Measurements from ENCODE around the gene DOHH. TPM values are rescaled to one million over a fixed set of nuclear protein-coding genes. Genes with fewer than 3 reads are reported as not detected.

The DOHH gene
- total and polyA plus RNA-seq, 9 of the 15 experiments (the other 6 are each of a cell fraction or from before 2014, with no cell fraction given), result 0.14 to 47.2 (median 5.1) TPM

DNA sequence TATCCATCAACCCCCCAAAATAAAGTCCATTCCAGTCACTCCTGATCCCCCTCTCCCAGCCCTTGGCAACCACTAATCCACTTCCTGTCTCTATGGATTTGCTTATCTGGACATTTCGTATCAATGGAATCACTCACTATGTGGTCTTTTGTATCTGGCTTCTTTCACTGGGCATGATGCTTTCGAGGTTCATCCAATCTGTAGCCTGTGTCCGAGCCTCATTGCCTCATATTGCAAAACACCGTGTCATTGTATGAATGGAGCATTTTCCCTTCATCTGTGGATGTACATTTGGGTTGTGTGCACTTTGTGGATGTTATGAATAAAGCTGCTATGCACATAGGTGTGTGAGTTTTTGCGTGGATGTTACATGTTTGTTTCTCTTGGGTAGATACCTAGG, 4.3 kb upstream of the DOHH start:
- Histone ChIP-seq H3K4me1 (replicated peaks in 1 of 2; ENCODE audit: control insufficient read depth in 2 of 2, insufficient read depth in 2 of 2, low read length in 2 of 2) (peaks cover 27 to 62% of the 10 kb centered on the region in 2 experiments; a peak in 4 of 5 replicates), H4K20me1 (replicated peaks; ENCODE audit: control insufficient read depth, insufficient read depth, low read length) (peaks cover 21% of the 10 kb centered on the region), H3K79me2 (ENCODE audit: control insufficient read depth, insufficient read depth, low read length) (peaks cover 48% of the 10 kb centered on the region), H3K4me3 (no peak overlapping the region), H2AFZ (ENCODE audit: low read depth, low read length) (peak overlapping the region; percentile 73; the same call in 1 of the 2 replicates), H3K27ac (ENCODE audit: extremely low read depth, low read depth, low read length) (0 out of 3 replicates have a peak overlapping the region, but pooled peaks have one; percentile 38), H3K36me3 (ENCODE audit: control insufficient read depth, insufficient read depth, low read length) (peaks cover 15% of the 10 kb centered on the region; the same call in 2 of the 3 replicates), H3K9me3 (replicated peaks; ENCODE audit: control insufficient read depth, insufficient read depth, low read depth, low read length) (no peaks in the 10 kb centered on the region), H3K4me2 (ENCODE audit: insufficient read depth, low read length) (peak overlapping the region; percentile 14; the same call in 1 of the 2 replicates), H3K9ac (ENCODE audit: insufficient read depth in 1 of 2, low read depth in 2 of 2, low read length in 2 of 2) (no peak overlapping the region), H3K27me3 (ENCODE audit: control insufficient read depth in 2 of 2, insufficient read depth in 2 of 2, low read length in 2 of 2) (no peaks in the 10 kb centered on the region), H3K9me1 (ENCODE audit: control insufficient read depth, insufficient read depth, low read length) (peaks cover 9% of the 10 kb centered on the region)
- no peak for FAIRE-seq
- 52% methylated on average over 5 of the region's 5 CpGs for WGBS (ENCODE audit: insufficient coverage, low coverage, missing lambda C conversion rate)
- no peak for DNase-seq (ENCODE audit: extremely low read depth in 1 of 4, low spot score in 3 of 4)
- ChIA-PET POLR2A (no interaction called here), CTCF (ENCODE audit: low intra/inter-chr PET ratio) (no interaction called here)
- in situ Hi-C loops (cut with MboI) (no loop called here), intact Hi-C loops (cut with micrococcal nuclease) (loop anchor here (1.0 kb wide), 1 partner anchor 16 kb away; no protein-coding TSS in a partner anchor)
- no peak for ATAC-seq
- TF ChIP-seq SPI1 (IDR thresholded peaks at IDR 0.05; ENCODE audit: borderline replicate concordance, low read depth, low read length) (peak; percentile 15; the same call in 1 of the 2 replicates), ZNF316 (IDR thresholded peaks at IDR 0.05) (peak; percentile 15; the same call in 1 of the 2 replicates), E2F3 (CRISPR knock-in tag; IDR thresholded peaks at IDR 0.05) (no peak), CEBPG (CRISPR knock-in tag; IDR thresholded peaks at IDR 0.05) (peak; percentile 80), CEBPG (tag; conservative IDR thresholded peaks at IDR 0.05 in 1 of 2, IDR thresholded peaks at IDR 0.05 in 1 of 2) (no peak)
- no TSS peak for BruUV-seq (replicated peaks)

DNA sequence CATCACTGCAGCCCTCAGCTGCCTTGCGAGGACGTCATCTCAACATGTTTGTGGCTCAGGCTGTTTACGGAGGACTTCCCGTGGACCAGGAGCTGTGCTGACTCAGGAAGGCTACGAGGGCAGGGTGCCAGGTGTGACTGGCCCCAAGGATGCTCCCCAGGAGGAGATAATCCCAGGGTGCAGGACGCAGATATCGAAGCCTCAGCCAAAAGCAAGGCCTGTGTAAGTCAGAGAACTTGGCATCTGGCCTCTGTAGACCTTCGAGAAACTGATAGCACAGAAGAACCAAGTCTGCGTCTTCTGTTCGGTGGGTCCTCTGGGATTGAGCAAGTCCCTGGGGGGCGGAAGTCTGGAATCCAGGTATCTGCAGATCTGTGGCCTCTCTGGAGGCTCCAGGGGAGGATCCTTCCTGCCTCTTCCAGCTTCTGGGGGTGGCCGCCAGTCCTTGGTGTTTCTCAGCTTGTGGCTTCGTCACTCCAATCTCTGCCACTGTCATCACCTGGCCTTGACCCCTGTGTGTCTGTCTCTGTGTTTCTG, 2.6 kb upstream of the DOHH start:
- in situ Hi-C loops (cut with MboI) (no loop called here), intact Hi-C loops (cut with micrococcal nuclease) (no loop called here)
- Histone ChIP-seq H4K20me1 (replicated peaks; ENCODE audit: control insufficient read depth, insufficient read depth, low read length) (peaks cover 7% of the 10 kb centered on the region; the same call in 1 of the 2 replicates), H3K36me3 (ENCODE audit: control insufficient read depth, insufficient read depth, low read length) (peaks cover 6% of the 10 kb centered on the region; the same call in 2 of the 3 replicates), H3K9me3 (replicated peaks; ENCODE audit: control insufficient read depth, insufficient read depth, low read depth, low read length) (no peaks in the 10 kb centered on the region), H3K27ac (ENCODE audit: extremely low read depth, low read depth, low read length) (peak overlapping the region; percentile 53; the same call in 2 of the 3 replicates), H3K4me3 (no peak overlapping the region), H3K9ac (ENCODE audit: insufficient read depth in 1 of 2, low read depth in 2 of 2, low read length in 2 of 2) (peak overlapping the region in 1 of 2 experiments; percentile 78; a peak in 2 of 4 replicates), H3K4me1 (replicated peaks in 1 of 2; ENCODE audit: control insufficient read depth in 2 of 2, insufficient read depth in 2 of 2, low read length in 2 of 2) (peaks cover 18 to 51% of the 10 kb centered on the region in 2 experiments; a peak in 4 of 5 replicates), H2AFZ (ENCODE audit: low read depth, low read length) (peak overlapping the region; percentile 80), H3K4me2 (ENCODE audit: insufficient read depth, low read length) (peak overlapping the region; percentile 56), H3K27me3 (ENCODE audit: control insufficient read depth in 2 of 2, insufficient read depth in 2 of 2, low read length in 2 of 2) (no peaks in the 10 kb centered on the region), H3K79me2 (ENCODE audit: control insufficient read depth, insufficient read depth, low read length) (peaks cover 46% of the 10 kb centered on the region), H3K9me1 (ENCODE audit: control insufficient read depth, insufficient read depth, low read length) (peaks cover 2% of the 10 kb centered on the region)
- DNase-seq (ENCODE audit: extremely low read depth in 1 of 4, low spot score in 3 of 4) (peak in 2 of 4 experiments; percentile 56 to 82), FAIRE-seq (peak; percentile 35), ATAC-seq (no peak)
- 13% methylated on average over 13 of the region's 13 CpGs for WGBS (ENCODE audit: insufficient coverage, low coverage, missing lambda C conversion rate)
- POLR2A ChIA-PET, result interaction anchor here (0.9 to 1.3 kb wide), 4 partner anchors 10 to 24 kb away, joined by 3 to 5 read pairs (median 4); no protein-coding TSS in a partner anchor
- no TSS peak for BruUV-seq (replicated peaks)
- CTCF ChIA-PET (ENCODE audit: low intra/inter-chr PET ratio), result no interaction called here
- TF ChIP-seq MAFF (IDR thresholded peaks at IDR 0.05; ENCODE audit: low read length), result peak; percentile 25
- peak; percentile 73 for TF ChIP-seq ZNF316 (IDR thresholded peaks at IDR 0.05)
- peak; percentile 56 for TF ChIP-seq ARID1B (IDR thresholded peaks at IDR 0.05)
- TF ChIP-seq, protein P1, sequence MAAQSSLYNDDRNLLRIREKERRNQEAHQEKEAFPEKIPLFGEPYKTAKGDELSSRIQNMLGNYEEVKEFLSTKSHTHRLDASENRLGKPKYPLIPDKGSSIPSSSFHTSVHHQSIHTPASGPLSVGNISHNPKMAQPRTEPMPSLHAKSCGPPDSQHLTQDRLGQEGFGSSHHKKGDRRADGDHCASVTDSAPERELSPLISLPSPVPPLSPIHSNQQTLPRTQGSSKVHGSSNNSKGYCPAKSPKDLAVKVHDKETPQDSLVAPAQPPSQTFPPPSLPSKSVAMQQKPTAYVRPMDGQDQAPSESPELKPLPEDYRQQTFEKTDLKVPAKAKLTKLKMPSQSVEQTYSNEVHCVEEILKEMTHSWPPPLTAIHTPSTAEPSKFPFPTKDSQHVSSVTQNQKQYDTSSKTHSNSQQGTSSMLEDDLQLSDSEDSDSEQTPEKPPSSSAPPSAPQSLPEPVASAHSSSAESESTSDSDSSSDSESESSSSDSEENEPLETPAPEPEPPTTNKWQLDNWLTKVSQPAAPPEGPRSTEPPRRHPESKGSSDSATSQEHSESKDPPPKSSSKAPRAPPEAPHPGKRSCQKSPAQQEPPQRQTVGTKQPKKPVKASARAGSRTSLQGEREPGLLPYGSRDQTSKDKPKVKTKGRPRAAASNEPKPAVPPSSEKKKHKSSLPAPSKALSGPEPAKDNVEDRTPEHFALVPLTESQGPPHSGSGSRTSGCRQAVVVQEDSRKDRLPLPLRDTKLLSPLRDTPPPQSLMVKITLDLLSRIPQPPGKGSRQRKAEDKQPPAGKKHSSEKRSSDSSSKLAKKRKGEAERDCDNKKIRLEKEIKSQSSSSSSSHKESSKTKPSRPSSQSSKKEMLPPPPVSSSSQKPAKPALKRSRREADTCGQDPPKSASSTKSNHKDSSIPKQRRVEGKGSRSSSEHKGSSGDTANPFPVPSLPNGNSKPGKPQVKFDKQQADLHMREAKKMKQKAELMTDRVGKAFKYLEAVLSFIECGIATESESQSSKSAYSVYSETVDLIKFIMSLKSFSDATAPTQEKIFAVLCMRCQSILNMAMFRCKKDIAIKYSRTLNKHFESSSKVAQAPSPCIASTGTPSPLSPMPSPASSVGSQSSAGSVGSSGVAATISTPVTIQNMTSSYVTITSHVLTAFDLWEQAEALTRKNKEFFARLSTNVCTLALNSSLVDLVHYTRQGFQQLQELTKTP (IDR thresholded peaks at IDR 0.05; ENCODE audit: low read depth in 1 of 2, partially characterized antibody in 2 of 2), result no peak
- peak; percentile 39; the same call in 1 of the 2 replicates for TF ChIP-seq POLR2AphosphoS5 (IDR thresholded peaks at IDR 0.05; ENCODE audit: control insufficient read depth, insufficient read depth, low read depth, low read length)
- TF ChIP-seq TEAD4 (IDR thresholded peaks at IDR 0.05; ENCODE audit: low read length), result peak; percentile 42; the same call in 1 of the 2 replicates
- no peak for TF ChIP-seq TEAD4 (CRISPR knock-in tag; IDR thresholded peaks at IDR 0.05; ENCODE audit: borderline replicate concordance)
